Amniotic stem cell (primary cell): ENCODE data around the gene SHANK3.

ENCODE experiments used
- DNase-seq: peaks from one replicate; lab custom pipeline; 2025; lab: John Stamatoyannopoulos, UW

SHANK3 gene

GRCh38 chr22:50713571-50714056 lies 41.0 kb downstream of the SHANK3 start:
- no peak for DNase-seq

- no peak for DNase-seq
Measured at GRCh38 chr22:50714150-50714549, 41.5 kb downstream of the SHANK3 start.

- no peak for DNase-seq
Measured at GRCh38 chr22:50714631-50715179, 42.1 kb downstream of the SHANK3 start.

GRCh38 chr22:50715250-50715649 lies 42.6 kb downstream of the SHANK3 start:
- DNase-seq = no peak

- no peak for DNase-seq
Measured at GRCh38 chr22:50715776-50716175, 43.2 kb downstream of the SHANK3 start.

- no peak for DNase-seq
Measured at GRCh38 chr22:50716290-50717024, 43.8 kb downstream of the SHANK3 start.

- no peak for DNase-seq
Measured at GRCh38 chr22:50717709-50718351, 45.2 kb downstream of the SHANK3 start.

- no peak for DNase-seq
Measured at GRCh38 chr22:50718352-50718709, 45.7 kb downstream of the SHANK3 start.

GRCh38 chr22:50719814-50720300 lies 47.2 kb downstream of the SHANK3 start:
- no peak for DNase-seq

GRCh38 chr22:50720301-50721256 lies 48.0 kb downstream of the SHANK3 start:
- DNase-seq = no peak

GRCh38 chr22:50721257-50721844 lies 48.7 kb downstream of the SHANK3 start:
- DNase-seq = no peak

- no peak for DNase-seq
Measured at GRCh38 chr22:50722048-50722701, 49.6 kb downstream of the SHANK3 start.
